Measurements from ENCODE around the gene C17orf75.

Gene C17orf75

DNA sequence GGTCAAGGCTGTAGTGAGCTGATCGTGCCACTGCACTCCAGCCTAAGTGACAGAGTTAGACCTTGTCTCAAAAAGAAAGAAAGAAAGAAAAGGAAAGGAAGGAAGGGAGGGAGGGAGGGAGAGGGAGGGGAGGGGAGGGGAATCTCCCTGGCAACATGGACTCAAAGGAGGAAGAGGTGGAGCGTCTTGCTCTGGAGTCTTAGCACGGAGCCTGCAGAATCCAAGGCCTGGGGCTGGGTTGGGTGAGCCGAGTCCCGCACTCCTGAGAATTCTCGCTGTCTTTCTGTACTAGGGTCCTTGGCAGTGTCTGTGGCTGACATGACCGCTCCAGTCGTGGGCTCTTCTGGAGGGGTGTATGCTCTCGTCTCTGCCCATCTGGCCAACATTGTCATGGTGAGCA lies 36.9 kb downstream of the C17orf75 start:
- DNase-seq (ENCODE audit: low read depth) = no peak

DNA sequence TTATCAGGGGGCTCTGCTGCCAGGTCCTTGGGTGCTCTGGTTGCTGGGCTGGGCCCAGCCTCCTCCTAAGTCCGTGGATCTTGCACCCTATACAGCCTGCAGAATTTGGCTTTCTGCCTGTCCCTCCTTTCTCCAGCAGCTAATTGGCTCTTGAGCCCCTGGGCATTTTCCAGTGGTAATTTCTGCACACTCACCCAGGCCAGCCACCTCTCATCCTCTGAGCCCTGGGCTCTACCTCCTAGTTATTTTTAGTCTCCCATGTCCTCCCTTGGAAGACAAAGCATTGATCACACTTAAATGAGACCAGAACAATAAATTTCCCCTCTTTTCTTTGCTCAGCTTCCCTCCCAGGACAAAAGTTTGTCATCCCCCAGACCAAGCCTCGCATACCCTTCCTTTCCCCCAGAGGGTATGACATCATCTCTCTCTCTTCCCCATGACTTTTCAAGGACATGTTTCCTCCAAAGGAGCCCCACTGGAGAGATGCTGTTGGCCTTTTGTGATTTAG lies 38.1 kb downstream of the C17orf75 start:
- no peak for DNase-seq (ENCODE audit: low read depth)

DNA sequence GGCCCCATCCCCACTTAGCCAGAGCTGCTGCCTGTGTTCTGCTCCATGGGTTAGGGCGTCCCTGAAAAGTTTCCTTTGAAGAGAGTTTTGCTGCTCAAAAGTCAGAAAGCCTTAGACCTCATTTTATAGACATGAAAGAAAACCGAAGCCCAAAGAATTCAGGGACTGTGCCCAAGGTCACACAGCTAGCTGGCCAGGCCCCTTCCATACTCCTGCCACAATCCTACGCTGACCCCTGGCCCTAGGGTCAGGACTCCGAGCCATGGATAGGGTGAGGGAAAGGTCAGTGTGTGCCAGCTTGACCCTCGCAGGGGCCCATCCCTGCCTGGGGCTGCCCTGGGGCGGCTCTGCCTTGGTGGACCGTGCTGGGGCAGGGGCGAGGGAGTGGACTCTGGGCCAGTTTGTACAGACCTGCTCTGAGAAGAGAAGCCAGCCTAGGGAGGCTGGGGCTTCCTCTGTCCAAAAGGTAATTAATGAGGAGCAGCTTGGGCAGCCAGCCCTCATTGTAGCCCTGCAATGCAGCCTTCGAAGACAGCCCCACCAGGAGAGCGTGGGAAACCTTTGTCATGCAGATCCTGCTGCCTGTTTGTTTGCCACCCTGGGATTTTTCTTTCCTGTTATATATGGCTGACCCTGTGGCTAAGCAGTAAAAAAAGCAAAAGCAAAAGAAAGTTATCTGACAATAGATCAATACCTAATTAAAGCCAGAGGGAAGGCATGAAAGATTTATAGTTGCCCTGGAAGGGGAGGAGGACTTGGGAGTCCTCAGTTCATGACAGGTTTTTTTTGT lies 38.9 kb downstream of the C17orf75 start:
- DNase-seq (ENCODE audit: low read depth) = no peak

- DNase-seq (ENCODE audit: low read depth) = no peak
Measured at GRCh38 chr17:32302037-32302436, 39.9 kb downstream of the C17orf75 start.

DNA sequence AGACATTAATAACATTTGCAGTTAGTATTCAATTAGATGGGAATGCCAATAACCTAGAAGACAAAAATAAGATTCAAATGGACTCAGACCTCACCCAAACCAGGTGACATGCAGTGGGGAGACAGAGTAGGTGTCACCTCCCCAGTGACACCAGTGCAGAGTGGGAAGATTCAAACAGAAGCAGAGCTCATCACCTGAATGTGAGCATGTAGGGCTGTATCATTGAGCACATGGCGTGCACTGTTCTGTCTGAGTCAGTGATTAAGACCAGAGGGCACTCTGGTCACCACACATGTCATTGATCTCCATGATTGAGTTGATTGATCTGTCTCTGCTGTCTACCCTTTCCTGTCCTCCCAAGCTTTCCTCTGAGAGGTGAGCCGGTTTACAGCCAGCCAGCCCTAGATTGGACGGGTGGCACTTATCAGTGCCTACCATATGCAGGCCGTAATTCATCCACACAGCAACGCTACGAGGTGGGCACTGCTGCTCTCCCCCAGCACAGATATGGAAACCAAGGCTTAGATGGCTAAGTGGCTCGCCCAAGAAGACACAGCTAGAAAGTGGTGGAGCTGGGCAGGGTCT lies 42.3 kb downstream of the C17orf75 start:
- no peak for DNase-seq (ENCODE audit: low read depth)

DNA sequence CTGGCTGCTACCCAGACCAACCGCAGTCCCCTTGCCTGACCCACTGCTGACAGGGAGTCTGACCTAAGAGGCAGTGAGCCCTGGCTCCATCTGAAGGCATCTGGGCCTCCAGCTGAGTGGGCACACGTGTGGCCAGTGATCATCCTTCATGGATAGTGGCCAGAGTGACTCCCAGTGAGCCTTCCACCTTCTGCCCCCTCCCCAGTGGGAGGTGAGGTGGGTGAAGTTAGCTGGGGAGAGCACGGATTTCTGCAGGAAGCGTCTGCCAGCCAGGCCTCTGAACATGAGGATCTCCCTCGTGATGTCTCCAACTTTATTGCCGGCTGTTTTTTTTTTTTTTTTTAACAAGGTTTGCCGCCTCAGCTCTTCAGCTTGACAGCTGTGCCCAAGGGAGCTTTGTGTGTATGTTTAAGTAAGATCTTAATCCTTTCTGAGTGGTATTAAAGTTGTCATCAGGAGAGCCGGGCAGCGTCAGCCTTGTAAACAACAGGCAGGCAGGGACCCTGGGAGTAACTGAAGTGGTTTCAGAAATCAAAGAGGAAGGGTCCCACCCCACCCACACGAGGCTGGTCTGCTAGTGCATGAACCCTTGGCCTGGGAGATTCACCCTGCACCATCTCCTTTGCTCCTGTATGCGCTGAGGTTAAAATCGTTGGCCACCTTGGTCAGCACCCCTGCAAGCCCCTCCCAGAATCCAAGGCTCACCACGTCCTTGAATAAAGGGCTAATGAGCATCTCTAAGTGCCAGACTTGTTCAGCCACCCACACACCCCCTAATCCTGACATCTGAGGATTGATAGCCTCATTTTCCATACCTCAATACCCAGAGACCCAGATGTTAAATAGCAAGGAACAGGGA lies 43.0 kb downstream of the C17orf75 start:
- no peak for DNase-seq (ENCODE audit: low read depth)

DNA sequence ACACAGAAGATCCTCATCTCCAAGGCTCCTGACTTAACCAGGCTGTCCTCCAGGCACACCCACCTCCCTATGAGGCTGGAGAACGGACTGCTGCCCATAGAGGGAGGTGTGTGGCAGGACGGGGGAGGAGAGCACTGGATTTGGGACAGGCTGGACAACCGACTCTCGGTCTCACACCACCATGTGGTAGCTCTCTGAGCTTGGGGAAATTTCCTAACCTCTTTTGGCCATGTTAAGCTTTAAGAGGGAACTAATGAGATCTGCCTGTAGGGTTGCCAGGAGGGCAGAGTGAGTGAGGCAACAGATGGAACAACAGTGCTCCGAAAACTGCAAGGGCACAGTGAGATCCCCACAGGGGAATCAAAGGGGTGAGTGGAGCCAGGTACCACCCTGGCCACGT lies 43.7 kb downstream of the C17orf75 start:
- DNase-seq (ENCODE audit: low read depth) = no peak

DNA sequence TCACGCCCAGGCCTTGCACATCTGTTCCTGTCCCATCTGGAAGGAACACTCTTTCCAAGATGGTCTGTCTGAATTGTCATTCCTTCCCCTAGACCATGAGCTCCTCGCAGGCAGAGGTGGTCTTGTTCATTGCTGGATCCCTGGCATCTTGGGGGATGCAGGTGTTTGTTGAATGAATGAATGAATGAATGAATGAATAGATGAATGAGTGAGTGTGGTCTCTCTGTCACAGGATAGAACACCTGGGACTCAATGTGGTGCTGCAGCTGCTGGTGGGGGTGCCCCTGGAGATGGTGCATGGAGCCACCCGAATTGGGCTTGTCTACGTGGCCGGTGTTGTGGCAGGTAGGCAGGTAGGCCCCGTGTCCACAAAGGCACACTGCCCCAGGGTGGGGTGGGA lies 44.1 kb downstream of the C17orf75 start:
- DNase-seq (ENCODE audit: low read depth) = no peak

DNA sequence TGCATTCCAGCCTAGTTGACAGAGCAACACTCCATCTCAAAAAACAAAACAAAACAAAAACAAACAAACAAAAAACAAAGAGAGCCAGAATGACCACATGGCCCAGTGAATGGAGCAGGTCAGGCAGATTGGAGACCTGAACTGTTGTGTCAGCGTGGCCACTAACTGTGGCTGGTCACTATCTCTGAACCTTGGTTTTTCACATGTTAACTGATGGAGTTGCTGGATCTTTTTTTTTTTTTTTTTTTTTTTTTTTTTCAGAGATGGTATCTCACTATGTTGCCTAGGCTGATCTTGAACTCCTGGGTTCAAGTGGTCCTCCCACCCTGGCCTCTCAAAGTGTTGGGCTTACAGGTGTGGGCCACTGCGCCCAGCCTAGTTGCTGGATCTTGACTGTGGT lies 44.5 kb downstream of the C17orf75 start:
- no peak for DNase-seq (ENCODE audit: low read depth)

DNA sequence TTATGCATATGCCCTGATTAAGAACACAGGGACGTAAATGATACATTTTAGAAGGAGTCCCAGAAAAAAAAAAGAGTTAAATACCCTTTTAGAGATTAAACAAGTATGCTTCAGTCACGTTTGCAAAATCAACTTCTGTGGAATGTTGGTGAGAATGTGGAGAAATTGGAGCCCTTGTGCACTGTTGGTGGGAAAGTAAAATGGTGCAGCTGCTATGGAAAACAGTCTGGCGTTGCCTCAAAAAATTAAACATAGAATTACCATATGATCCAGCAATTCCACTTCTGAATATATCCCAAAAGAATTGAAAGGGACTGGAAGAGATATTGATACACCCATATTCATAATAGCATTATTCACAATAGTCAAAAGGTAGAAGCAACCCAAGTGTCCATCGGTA lies 49.9 kb downstream of the C17orf75 start:
- no peak for DNase-seq (ENCODE audit: low read depth)

GRCh38 chr17:32289471-32290070 lies 52.4 kb downstream of the C17orf75 start:
- DNase-seq (ENCODE audit: low read depth) = no peak

GRCh38 chr17:32288615-32289014 lies 53.4 kb downstream of the C17orf75 start:
- DNase-seq (ENCODE audit: low read depth) = no peak

DNA sequence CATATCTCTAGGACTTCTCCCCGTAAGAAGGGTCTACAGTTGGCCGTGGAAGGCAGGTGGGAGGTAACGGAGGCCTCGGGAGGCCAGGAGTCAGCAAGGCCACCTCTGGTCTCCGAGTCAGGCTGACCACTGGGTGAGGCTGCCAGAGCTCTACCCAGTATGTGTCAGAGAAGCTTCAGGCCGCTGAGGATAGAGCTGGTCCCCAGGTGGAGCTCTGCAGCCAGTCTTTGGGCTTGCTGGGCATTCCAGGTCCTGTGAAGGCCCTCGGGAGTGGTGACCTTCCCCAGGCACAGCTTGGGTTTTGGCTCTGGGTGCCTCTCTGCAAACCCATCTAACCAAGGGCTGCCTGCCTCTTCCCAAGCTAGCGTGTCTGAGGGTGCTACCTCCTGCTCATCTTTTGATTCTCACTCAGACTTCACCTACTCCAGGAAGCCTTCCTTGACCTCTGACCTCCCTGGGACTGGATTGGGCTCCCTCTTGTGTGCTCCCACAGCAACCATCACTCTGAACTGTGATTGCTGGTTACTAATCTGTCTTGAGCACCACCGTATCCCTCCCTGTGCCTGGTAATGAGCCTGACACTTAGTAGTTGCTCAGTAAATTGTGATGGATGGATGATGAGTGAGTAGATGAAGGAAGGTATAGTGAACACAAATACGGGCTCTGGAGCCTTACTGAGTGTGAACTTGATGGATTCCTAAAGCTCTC lies 54.0 kb downstream of the C17orf75 start:
- no peak for DNase-seq (ENCODE audit: low read depth)

DNA sequence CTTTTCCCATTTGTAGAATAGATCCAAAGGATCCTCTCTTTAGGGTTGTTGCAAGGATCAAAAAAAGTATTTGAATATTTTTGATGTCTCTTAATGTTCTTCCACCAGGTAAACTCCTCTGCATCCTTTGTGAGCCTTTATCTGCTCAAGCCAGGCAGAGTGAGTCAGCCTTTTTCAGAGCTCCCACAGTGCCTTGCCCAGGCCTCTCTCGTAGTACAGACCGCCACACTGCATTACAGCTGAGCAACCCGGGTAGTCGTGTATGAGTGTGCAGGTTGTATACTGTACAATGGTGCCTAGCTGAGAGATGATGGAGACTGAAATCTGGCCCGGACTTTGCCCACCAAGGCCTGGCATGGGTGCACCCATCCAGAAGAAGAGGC lies 55.5 kb downstream of the C17orf75 start:
- DNase-seq (ENCODE audit: low read depth) = no peak

DNA sequence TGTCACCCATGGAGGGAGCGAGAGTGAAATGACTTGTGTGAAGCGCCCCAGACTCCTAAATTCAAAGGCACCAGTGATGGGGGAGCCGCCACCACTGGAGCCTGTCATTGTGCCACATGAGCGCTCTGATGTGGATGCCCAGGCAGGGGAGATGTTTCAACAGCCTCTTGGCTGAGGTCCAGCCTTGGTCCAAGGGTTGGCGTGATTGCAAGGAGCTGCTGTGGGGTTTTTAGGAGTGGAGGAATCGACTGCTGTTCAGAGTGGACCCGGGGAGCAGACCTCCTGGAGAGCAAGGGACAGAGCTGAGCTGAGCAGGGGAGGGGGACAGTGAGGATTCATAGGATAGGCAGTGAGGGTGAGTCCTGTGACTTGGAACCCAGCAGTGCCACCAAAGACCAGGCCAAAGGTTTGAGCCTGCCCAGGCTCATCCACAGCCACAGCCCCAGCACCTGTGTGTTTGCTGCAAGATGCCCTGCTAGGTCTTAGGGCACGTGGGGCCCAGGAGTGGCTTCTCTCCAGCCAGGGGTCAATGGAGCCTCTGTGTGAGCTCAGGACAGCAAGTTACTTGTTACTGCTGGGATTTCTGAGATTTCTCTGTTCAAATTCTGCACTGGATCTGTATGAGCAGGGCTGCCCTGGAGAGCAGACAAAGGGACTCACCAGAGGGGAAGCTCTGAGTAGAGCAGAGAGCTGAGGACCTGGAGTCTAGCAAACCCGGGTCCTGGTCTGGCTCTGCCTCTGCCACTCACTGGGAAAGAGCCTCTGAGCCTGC lies 56.0 kb downstream of the C17orf75 start:
- no peak for DNase-seq (ENCODE audit: low read depth)

DNA sequence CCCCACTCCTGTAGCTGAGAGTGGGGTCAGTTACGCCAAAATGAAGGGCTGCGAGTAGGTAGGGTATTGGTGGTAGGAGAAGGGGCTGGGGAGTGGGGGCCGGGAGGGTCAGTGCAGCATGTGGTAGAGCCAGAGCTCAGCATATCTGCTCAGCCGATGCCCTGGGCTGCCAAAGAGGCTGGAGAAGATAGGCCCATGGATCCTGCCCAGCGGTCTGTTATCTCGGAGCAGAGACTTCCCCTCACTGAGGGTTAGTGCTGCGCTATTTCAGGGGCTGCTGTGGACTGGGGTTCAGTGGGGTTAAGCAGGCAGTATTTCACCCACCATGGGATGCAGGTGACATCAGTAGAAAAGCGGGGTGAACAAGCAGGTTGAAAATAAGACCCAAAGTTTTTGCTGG lies 56.7 kb downstream of the C17orf75 start:
- no peak for DNase-seq (ENCODE audit: low read depth)

- DNase-seq (ENCODE audit: low read depth) = no peak
Measured at GRCh38 chr17:32283745-32284201, 58.2 kb downstream of the C17orf75 start.

DNA sequence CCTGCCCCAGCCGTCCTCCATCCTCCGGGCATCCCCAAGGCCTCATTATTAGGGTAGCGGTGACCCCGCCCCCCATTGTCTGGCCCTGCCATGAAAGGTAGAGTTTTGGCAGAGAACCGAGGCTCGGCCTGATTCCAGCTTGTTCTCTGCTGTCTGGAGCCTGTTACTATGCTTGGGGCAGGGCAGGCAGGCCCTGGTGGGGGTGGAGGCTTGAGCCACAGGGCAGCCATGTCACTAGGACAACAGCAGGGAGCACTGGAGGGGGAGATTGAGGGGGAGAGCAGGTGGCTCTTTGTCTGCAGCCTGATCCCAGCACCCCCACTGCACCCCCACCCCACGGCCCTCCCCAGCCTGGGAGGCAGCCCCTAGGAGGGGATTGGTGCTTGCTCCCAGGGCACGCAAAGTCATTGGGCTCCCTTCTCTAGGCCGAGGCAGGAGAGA lies 60.9 kb downstream of the C17orf75 start:
- DNase-seq (ENCODE audit: low read depth) = no peak

GRCh38 chr17:32279891-32280716 lies 61.9 kb downstream of the C17orf75 start:
- no peak for DNase-seq (ENCODE audit: low read depth)

GRCh38 chr17:32278815-32279214 lies 63.2 kb downstream of the C17orf75 start:
- no peak for DNase-seq (ENCODE audit: low read depth)
